ENCODE results near the gene HS3ST5.

HS3ST5 gene

GRCh38 chr6:114170958-114171387 is 171.8 kb downstream of the HS3ST5 start:
- H3K4me3 ChIP-seq (ENCODE audit: low read length) = no peak overlapping the region
- TF ChIP-seq ZNF274 (IDR thresholded peaks at IDR 0.05; ENCODE audit: low read depth, low read length) = no peak

GRCh38 chr6:114170372-114170771 is 172.5 kb downstream of the HS3ST5 start:
- TF ChIP-seq ZNF274 (IDR thresholded peaks at IDR 0.05; ENCODE audit: low read depth, low read length) = no peak
- no peak overlapping the region for H3K4me3 ChIP-seq (ENCODE audit: low read length)

GRCh38 chr6:114169763-114170162 is 173.1 kb downstream of the HS3ST5 start:
- no peak for TF ChIP-seq ZNF274 (IDR thresholded peaks at IDR 0.05; ENCODE audit: low read depth, low read length)
- H3K4me3 ChIP-seq (ENCODE audit: low read length) = no peak overlapping the region

GRCh38 chr6:114167583-114168576 is 174.9 kb downstream of the HS3ST5 start:
- TF ChIP-seq ZNF274 (IDR thresholded peaks at IDR 0.05; ENCODE audit: low read depth, low read length) = no peak
- no peak overlapping the region for H3K4me3 ChIP-seq (ENCODE audit: low read length)

- no peak overlapping the region for H3K4me3 ChIP-seq (ENCODE audit: low read length)
- TF ChIP-seq ZNF274 (IDR thresholded peaks at IDR 0.05; ENCODE audit: low read depth, low read length) = no peak
Measured at GRCh38 chr6:114164207-114164606, 178.6 kb downstream of the HS3ST5 start.

GRCh38 chr6:114162691-114163347 is 180.0 kb downstream of the HS3ST5 start:
- no peak for TF ChIP-seq ZNF274 (IDR thresholded peaks at IDR 0.05; ENCODE audit: low read depth, low read length)
- no peak overlapping the region for H3K4me3 ChIP-seq (ENCODE audit: low read length)

GRCh38 chr6:114160881-114161280 is 181.9 kb downstream of the HS3ST5 start:
- TF ChIP-seq ZNF274 (IDR thresholded peaks at IDR 0.05; ENCODE audit: low read depth, low read length) = no peak
- H3K4me3 ChIP-seq (ENCODE audit: low read length) = no peak overlapping the region

- no peak overlapping the region for H3K4me3 ChIP-seq (ENCODE audit: low read length)
- TF ChIP-seq ZNF274 (IDR thresholded peaks at IDR 0.05; ENCODE audit: low read depth, low read length) = no peak
Measured at GRCh38 chr6:114159727-114160126, 183.1 kb downstream of the HS3ST5 start.

- no peak overlapping the region for H3K4me3 ChIP-seq (ENCODE audit: low read length)
- no peak for TF ChIP-seq ZNF274 (IDR thresholded peaks at IDR 0.05; ENCODE audit: low read depth, low read length)
Measured at GRCh38 chr6:114158838-114159694, 183.8 kb downstream of the HS3ST5 start.

- TF ChIP-seq ZNF274 (IDR thresholded peaks at IDR 0.05; ENCODE audit: low read depth, low read length) = no peak
- no peak overlapping the region for H3K4me3 ChIP-seq (ENCODE audit: low read length)
Measured at GRCh38 chr6:114158411-114158810, 184.4 kb downstream of the HS3ST5 start.

GRCh38 chr6:114157848-114158247 is 185.0 kb downstream of the HS3ST5 start:
- no peak overlapping the region for H3K4me3 ChIP-seq (ENCODE audit: low read length)
- TF ChIP-seq ZNF274 (IDR thresholded peaks at IDR 0.05; ENCODE audit: low read depth, low read length) = no peak

GRCh38 chr6:114155763-114156162 is 187.1 kb downstream of the HS3ST5 start:
- H3K4me3 ChIP-seq (ENCODE audit: low read length) = no peak overlapping the region
- no peak for TF ChIP-seq ZNF274 (IDR thresholded peaks at IDR 0.05; ENCODE audit: low read depth, low read length)

- H3K4me3 ChIP-seq (ENCODE audit: low read length) = no peak overlapping the region
- TF ChIP-seq ZNF274 (IDR thresholded peaks at IDR 0.05; ENCODE audit: low read depth, low read length) = no peak
Measured at GRCh38 chr6:114154812-114155211, 188.0 kb downstream of the HS3ST5 start.

GRCh38 chr6:114153448-114153847 is 189.4 kb downstream of the HS3ST5 start:
- no peak overlapping the region for H3K4me3 ChIP-seq (ENCODE audit: low read length)
- no peak for TF ChIP-seq ZNF274 (IDR thresholded peaks at IDR 0.05; ENCODE audit: low read depth, low read length)

All from GM08714 (cell line).